CD4-positive, alpha-beta T cell treated with Interleukin-2 at 100 ng/mL for 4 hours (primary cell): ENCODE measurements around the gene ARHGAP24.
"Not testable (repeated sequence)": the region's sequence is repeated elsewhere in the genome, so short reads cannot be mapped to it uniquely, and the experiment has no call there.

Experiments
- DNase-seq: peaks from one replicate; pipeline ENCODE4 v3.0.0-alpha.2; 2020; ENCODE audit warnings: low spot score

ARHGAP24 gene

DNA sequence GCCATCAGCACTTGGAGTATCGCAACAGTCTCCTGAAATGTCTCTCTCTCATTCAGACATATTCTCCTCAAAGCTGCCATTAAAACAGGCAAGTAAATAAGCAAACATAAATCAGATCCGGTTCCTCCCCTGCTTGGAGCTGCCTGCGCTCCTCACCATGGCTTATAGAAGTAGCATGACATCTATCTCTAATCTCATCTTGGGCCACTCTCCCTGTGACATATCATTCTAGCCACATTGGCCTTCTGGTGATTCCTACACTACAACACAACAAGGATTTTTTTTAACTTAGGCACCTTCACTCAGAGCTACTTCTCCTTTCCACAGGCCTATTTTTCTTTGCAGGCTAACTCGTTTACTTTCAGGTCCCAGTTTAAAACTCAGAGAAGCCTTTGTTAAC is 387.9 kb downstream of the ARHGAP24 start:
- DNase-seq, result no peak

DNA sequence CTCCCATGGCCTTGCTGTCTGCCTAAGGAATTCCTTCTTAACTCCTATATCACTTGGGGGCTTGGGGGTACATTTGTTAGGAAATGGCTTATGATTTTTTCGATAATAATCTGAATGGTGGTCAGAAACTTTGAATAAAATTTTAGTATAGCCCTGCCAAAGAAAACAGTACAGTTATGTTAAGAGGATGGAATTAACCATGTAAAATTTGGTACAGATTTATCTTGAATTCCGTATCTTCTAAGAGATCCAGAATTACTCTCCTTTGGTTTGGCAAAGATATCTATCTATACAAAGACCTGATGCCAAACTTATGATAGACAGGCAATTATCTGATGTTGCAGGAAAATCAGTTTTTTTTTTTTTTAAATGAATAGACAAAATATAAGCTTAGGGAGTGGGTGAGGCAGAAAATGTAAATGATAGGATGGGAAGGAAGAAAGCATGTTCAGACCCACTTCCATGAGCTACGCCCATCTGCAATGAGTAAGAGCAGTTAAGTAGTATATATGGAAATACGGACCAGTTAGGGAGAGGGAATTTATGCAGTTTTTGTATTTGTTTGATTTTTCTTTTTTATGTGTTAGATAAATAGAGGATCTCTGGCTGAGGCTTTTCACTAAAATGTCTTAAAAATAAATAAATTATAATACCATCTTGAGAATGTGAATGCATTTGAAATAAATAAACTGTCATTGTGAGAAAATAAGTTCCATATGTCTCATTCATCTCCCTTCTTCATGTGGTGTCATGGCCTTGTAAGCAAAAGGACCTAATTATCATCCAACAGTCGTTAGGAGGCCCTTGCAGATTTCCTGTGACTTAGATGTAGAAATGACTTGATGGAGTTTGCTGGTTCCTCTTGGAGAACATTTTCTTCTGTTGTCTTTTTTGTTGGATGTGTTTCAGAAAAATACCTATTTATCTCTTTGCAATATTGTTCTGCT is 389.6 kb downstream of the ARHGAP24 start:
- no peak for DNase-seq

DNA sequence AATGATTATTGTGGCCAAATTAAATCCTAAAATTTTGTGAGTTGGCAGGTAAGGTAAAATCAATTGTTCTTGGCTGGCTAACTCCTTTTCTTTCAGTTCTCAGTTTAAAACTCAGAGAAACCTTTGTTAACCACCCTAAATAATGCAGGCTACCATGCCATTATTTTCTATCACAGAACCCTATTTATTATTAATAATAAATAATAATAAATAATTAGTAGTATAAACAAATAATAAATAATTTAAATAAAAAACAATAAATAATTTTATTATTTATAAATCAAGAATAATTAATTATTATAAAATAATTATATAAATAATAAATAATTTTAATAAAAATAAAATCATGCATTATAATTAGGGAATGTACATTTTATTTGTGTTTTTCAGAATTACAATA is 390.3 kb downstream of the ARHGAP24 start:
- DNase-seq, result no peak

DNA sequence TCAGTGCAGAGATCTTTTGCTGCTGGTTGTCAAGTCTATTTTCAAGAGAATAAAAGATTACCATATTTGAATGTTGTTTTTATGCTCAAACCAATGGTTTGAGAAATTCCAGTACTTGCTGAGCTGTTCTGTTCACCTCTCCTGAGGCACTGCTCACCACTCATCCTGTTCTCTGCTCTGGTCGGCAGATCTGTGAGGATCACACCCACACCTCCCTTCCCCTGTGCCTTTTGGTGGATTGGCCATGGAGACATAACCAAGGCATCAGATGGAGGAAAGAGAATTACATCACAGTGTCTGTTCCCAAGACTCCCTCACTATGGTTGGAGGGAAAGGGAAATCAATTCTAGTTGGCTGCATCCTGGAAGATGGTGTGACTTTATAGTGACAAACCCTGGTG is 391.6 kb downstream of the ARHGAP24 start:
- DNase-seq, result no peak

DNA sequence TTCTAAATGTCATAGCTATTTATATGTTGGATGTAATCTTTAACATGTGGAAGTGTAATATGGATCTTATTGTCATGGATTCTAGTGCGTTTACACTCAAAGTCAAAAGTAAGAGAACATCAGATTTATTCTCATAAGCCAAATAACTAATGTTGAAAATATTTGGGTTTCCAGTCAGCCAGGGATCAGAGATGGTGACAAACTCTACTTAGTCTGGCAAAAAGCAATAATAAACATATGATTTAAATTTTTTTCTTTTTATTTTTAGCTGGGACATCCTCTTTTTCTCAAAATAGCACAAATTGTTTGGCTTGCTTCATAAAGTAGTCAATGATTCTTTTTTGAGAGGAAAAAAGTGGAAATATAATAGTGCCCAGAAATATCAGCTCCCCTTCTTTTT is 392.3 kb downstream of the ARHGAP24 start:
- DNase-seq, result no peak

DNA sequence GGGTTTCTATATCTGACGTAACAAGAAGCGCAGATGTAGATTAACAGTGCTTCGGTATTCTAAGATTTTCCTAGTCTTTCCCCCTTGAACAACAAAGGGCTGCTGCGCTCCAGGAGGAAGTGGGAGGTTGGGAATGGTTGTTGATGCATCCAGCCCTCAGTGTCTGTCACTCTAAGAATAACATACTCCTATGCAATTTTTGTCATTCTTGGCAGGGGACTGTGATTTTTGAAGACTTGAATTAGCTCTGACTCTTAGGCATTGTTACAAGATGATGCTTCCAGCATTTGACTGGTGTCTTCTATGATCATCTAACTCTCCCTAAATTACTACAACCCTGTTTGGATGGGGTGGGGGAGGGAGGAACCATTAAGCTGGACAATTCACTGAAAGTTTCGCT is 394.2 kb downstream of the ARHGAP24 start:
- DNase-seq, result no peak

DNA sequence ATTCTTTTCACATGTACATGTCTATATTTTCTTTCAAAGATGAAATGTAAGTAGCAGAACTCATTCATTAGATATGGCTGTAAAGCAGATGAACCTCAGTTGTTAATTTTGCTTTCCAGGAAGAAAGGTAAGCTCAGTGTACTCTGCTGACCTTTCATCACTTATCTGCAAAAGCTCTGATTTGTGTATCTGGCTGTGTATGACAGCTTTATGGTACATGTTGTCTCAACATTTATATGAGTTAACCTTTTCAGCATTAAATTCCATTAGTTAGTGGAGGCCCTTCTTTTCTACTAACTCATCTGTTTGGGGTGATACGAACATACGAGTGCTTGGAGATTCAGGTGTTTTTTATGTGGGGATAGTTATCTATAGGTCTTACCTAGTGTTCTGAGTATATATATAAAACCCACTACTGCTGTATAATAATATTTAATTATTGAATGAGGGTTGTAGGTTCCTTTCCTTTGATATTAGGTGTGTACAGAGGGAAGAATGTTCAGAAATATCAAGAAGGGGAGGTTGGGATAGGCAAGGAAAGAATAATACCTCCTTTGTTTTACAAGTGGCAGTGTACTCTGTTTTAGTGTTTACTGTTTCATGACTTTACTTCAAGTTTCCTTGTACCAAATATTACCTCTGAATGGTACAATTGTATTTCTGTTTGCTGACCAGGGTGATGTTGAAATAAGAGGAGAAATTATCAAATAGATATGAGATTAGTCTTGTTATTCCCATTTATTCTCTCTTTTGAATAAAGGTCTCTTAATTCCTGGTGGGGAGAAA is 395.5 kb downstream of the ARHGAP24 start:
- no peak for DNase-seq

DNA sequence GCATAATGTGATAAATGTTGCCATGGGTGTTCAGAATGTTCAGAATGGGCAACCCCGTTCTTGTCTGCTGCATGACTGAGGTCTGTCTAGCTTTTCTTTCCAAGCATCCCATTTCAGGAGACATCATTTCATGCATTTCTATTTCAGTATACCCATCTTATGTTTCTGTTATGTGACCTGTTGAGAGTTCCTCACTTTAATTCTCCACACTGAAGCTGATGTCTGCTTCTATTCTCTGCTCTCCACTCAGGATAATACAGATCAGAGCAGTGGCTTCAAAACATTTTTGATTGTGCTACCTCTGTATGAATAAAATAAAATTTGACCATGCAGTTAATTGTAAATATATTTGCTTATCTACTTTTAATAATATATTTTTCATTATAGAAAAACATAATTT is 398.6 kb downstream of the ARHGAP24 start:
- DNase-seq, result no peak

DNA sequence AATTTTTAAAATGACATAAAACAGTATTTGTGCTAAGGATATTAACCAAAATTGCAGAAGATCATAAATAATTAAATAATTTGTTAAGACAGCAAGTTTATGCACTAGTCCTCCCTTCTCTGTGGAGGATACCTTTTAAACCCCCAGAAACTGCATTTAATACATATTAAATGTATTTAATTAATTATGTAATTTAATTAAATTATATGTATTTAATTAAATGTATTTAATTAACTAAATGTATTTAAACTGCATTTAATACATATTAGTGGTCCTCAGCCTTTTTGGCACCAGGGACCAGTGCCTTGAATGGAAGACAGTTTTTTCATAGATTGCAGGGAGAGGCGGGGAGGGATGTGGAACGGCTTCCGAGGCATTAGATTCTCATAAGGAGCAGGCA is 404.6 kb downstream of the ARHGAP24 start:
- no peak for DNase-seq

DNA sequence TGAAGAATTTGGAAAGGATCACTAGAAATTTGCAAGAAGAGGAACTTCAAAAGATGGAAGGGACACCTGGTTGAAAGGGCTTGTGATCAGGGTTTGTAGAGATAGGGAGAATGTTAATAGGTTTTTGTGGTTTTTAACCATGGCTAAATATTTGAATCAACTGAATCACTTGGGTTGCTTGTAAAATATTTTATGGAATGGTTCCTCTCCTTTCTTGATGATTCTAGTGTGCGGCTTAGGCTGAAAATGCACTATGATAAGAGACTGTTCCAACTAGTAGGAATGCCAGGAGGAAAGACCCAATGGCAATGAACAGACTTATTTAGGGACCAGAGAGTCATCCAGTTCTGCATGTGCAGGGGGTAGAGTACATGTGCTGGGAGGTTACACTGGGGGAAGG is 408.2 kb downstream of the ARHGAP24 start:
- no peak for DNase-seq

DNA sequence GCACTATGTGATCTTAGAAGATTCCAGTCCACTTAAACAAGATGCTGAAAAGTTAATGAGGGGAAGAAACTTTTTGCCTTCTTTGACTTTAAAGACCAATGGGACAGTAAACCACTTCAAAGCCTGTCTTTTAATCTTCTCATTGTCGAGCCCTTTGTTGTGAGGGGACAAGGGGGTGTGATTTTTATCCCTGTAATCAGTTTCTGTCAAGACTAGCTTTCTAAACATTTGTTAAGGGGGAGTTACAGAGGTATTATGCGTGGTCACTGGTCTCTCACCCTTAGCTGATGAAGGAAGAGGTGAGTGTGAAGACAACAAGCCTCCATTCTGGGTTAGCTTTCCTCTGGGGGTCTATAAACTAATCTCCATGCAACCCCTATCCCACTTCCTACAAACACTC is 409.3 kb downstream of the ARHGAP24 start:
- no peak for DNase-seq

DNA sequence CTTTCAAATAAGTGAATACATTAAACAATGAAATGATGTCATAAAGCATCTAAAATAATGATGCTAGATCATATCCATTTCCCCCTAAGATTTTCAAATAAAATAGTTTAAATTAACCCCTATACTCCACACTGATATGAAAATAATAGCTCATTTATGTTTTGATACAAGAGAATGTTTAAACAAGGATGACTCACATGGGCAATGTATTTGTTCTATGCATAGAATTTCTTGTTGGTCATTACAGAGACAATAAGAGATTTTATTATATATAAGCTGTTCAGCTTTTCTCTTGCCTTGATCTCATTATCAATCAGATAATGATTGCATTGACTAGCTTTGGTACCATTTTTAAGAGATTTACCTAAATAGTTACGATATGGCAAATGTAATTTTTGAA is 411.7 kb downstream of the ARHGAP24 start:
- DNase-seq, result no peak

DNA sequence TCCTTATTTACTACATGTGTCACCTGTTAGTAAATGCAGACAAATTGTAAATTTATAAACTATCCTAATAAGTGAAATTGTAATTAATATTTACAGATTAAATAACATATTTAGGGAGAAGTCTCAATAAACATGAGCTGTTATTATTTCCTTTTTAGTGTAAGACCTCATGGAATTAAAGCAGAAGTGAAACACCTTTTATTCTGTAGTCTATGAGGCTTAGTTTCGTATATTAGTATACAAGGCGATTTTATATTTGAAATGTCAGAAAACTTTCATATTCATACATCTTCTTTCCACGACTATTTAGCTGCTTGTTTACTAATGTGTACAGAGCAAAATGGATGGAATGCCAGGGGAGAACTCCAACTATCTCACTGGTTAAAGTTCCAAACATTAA is 414.4 kb downstream of the ARHGAP24 start:
- no peak for DNase-seq

DNA sequence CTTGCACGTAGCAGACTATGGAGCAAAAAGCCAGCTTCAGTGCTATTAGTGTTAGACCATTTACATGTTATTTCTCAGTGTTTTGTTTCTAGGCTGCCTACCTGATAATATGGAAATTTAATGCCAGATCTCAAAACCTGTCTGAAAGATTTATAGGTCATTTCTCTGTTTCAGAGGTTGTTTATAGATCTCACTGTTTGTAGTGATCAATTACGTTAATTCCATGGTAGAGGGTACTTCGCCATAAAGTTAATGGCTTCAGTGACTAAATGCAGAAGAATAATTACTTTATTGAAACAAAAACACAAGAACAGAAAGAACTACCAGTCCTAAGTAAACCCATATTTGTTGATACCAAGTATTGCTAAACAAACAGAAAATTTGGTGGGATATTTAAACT is 420.8 kb downstream of the ARHGAP24 start:
- no peak for DNase-seq

DNA sequence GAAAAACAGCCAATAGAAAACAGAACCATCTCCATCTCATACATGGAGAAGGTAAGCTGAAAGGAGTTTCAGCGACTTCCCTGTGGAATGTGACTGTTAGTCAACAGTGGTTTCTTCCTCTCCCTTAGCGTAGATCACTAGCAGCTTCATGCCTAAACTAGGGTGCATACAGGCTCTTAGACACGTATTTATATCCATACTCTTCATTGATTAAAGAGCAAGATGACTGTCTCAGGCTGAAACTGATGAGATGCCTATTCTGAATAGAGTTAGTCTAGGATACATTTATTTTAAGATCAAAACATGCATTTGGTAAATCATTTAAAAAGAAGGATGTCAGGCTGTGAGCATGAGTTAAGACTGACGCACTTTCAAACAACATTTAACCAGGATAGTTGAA is 423.3 kb downstream of the ARHGAP24 start:
- no peak for DNase-seq

DNA sequence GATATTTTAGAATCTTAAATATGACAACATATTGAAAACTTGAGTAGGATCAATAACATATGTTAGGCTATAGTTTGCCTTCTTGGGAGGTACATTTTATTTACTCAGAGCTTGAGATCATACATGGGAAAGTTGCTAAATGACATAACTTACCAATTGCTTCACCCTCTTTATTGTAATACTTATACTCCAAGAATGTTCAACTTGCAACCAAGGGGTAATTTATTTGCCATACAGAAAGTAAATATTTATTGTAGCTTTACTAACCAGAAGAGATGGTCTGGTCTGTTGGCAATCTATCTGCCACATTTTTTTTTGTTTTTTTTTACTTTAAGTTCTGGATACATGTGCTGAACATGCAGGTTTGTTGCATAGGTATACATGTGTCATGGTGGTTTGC is 426.6 kb downstream of the ARHGAP24 start:
- DNase-seq, result no peak

DNA sequence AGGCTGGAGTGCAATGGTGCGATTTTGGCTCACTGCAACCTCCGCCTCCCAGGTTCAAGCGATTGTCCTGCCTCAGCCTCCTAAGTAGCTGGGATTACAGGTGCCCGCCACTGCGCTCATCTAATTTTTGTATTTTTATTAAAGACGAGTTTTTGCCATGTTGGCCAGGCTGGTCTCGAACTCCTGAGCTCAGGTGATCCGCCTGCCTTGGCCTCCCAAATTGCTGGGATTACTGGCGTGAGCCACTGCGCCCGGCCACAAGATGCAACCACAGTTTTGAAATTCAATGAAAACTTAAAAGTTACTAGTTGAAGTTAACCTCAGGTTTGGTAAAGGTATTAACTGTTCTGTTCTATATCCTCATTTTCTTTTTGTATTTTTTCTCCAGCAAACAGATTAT is 427.7 kb downstream of the ARHGAP24 start:
- not testable (repeated sequence) for DNase-seq

DNA sequence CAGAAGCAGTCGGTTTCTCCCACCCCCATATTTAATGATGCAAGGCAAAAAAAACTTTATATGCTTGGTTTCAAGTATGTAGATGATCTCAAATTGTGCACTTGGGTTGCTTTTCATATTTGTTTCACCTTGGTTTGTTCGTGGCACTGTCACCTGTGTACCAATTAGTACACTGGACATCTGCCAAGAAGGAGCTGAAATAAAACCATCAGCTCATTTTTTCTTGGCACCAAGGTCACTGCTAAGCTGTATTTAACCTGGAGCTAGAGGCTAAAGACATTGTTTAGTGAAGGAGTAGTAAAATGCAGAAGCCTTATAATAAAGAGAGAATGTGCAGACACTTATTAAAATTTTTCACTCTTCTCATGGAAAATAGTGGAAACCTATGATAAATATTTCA is 430.8 kb downstream of the ARHGAP24 start:
- no peak for DNase-seq

DNA sequence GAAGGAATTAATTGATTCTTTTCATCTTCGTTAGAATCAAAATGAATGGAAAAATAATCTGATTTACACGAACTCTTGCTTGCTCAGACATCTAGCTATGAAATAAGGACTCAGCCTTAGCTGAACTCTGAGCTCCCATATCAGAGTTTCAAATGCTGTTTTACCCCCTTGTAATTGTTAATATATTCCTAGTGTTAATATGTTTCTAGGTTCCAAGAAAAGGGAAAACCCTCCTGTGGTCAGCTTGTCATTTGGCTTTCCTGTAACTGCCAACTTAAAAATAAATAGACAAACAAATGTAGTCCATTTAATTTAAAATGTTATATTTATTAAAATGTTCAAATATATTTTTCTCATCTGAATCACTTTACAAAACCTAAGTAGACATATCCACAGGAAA is 432.1 kb downstream of the ARHGAP24 start:
- no peak for DNase-seq

DNA sequence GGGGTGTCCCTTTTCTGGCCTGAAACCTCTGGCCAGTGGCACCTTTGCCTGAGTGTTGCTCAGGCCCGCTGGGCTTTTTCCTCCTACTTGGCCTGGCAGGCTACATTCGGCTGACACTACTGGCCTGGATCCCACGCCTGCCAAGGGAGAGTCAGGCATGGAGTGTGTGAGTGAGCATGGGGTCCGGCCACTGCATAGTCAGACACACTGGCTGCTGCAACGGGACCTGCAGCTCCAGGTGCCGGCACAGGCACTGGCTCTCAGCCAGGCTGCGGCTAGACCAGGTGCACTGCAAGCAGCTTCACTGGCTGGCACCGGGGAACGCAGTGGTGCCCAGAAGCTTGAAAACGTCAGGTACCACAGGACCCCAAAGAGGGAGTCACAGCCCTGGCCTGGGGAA is 434.9 kb downstream of the ARHGAP24 start:
- DNase-seq, result no peak

DNA sequence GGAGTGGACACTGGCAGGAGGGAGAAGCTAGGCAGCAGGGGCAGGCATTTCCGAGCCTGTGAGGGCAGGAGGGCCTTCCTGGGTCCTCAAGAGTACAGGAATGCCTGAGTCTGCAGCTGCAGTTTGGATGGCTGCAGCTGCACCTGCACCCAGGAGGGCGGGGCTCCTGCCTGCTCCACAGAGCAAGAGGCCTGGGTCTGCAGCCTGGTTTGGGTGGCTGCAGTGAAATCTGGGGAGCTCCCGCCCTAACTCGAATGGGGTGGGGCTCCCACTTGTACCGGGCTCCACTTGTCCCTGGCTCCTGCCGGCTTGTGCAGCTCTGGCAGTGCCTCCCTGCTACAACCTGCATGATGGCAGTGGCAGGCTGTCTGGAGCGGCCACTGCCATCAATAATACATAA is 436.0 kb downstream of the ARHGAP24 start:
- no peak for DNase-seq

DNA sequence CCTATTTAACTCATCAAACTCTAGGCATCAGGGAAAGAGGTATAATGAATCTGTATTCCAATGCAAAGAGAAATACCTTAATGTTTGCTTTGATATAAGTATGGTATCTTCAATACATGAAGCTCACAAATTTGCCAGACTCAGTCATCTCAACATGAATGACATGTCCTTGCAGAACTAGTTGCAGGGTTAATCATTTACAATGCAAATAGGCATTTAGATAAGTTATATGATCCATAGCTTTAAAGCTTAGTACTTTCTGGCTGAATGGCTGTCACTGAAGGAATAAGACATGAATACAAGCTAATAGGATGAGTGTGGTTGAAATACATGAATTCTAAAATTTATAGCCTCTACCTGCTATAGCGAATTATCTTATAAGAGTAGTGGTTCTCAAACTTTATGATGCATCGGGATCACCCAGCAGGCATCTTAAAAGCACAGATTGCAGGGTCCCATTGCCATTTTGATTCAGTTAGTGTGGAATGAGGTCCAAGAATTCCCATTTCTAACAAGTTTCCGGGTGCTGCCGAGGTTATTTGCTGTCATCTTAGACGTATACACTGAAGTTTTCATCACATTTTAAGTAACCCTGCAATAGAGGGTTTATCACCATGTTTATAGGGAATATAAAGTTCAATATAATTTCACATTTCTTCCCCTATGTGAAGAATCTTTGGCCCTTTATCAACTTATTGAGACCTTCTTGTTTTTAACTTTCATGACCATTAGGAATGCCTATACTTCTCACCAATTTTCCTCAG is 439.2 kb downstream of the ARHGAP24 start:
- no peak for DNase-seq

DNA sequence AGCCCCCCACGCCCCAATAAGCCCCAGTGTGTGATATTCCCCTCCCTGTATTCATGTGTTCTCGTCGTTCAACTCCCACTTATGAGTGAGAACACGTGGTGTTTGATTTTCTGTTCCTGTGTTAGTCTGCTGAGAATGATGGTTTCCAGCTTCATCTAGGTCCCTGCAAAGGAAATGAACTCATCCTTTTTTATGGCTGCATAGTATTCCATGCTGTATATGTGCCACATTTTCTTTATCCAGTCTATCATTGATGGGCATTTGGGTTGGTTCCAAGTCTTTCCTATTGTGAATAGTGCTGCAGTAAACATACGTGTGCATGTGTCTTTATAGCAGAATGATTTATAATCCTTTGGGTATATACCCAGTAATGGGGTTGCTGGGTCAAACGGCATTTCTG is 440.6 kb downstream of the ARHGAP24 start:
- not testable (repeated sequence) for DNase-seq
